NT2/D1 (cell line): Measurements from ENCODE around the gene EMP1.

Source experiments
- DNase-seq: peaks from one replicate; pipeline ENCODE4 v3.0.0-alpha.2; 2011; ENCODE audit warnings: low read depth, low spot score
- H3K27me3 ChIP-seq: 2 replicates; pipeline ENCODE4 v1.6.0; 2011; ENCODE audit warnings: mild to moderate bottlenecking; ENCODE audit not compliant: insufficient read length, insufficient read depth
- H3K36me3 ChIP-seq: 2 replicates; pipeline ENCODE4 v1.6.1; 2011; ENCODE audit warnings: mild to moderate bottlenecking, low read length, mixed read lengths; ENCODE audit not compliant: insufficient read depth, insufficient read length
- H3K4me1 ChIP-seq: 2 replicates; pipeline ENCODE4 v1.5.1; 2011; ENCODE audit not compliant: insufficient read depth, insufficient read length
- H3K4me3 ChIP-seq: 2 replicates; pipeline ENCODE4 v1.5.1; 2011; ENCODE audit warnings: low read depth; ENCODE audit not compliant: insufficient read length
- H3K9ac ChIP-seq: 2 replicates; pipeline ENCODE4 v1.6.0; 2011; ENCODE audit warnings: low read depth; ENCODE audit not compliant: insufficient read length
- H3K9me3 ChIP-seq: 2 replicates; pipeline ENCODE4 v1.5.1; 2011; ENCODE audit warnings: mild to moderate bottlenecking, low read length; ENCODE audit not compliant: insufficient read depth
- ZNF274 ChIP-seq: IDR thresholded peaks from 2 replicates; pipeline ENCODE4 v1.6.1; 2011; ENCODE audit warnings: mild to moderate bottlenecking, low read depth, low read length

EMP1 gene

DNA sequence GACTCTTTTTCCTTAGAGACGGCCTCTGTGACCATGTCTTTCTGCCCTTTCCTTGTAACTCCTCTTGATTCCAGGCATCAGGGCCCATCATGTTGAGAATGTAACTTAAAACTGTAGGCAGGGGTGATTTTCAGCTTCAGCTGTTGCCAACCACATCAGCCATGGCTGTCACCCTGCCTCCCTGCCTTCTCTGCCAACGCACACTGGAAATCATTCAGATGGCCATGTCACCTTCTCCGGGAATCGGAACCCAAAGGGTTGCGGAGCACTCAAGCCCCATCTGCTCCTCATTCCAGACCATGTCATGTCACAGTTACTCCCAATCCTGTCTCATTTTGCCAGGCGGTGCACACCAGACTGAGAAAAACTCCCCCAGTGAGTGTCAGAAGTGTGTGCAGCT, 72.1 kb downstream of the EMP1 start:
- Histone ChIP-seq H3K36me3 (no peaks in the 10 kb centered on the region), H3K27me3 (no peaks in the 10 kb centered on the region), H3K4me3 (no peak overlapping the region), H3K9ac (no peak overlapping the region), H3K4me1 (no peaks in the 10 kb centered on the region), H3K9me3 (peaks cover 15% of the 10 kb centered on the region; the same call in 1 of the 2 replicates)
- no peak for TF ChIP-seq ZNF274
- DNase-seq: no peak
